ENCODE data around the gene PHF21B. TPM values are rescaled to one million over a fixed set of nuclear protein-coding genes. Genes with fewer than 3 reads are reported as not detected.

Gene PHF21B
- total RNA-seq, 1 experiment from 2014 or later, result 4.5 TPM

- DNase-seq (ENCODE audit: low read depth, low spot score), result no peak
- ChIA-PET CTCF (no interaction called here), POLR2A (no interaction called here)
- intact Hi-C loops (cut with micrococcal nuclease; ENCODE audit: unreplicated experiment) (no loop called here), in situ Hi-C loops (cut with HindIII; ENCODE audit: low pct_unique_long_range_greater_than_20kb, low sequenced_read_pairs) (no loop called here)
- TF ChIP-seq POLR2AphosphoS5 (IDR thresholded peaks at IDR 0.05; ENCODE audit: low read depth, low read length) (no peak), REST (IDR thresholded peaks at IDR 0.05; ENCODE audit: insufficient read depth in 1 of 2, low read depth in 2 of 2, low read length in 1 of 2) (no peak), SIN3A (IDR thresholded peaks at IDR 0.05; ENCODE audit: borderline replicate concordance, insufficient read depth, low read depth, low read length) (no peak), TCF7L2 (IDR thresholded peaks at IDR 0.05; ENCODE audit: low read depth, low read length) (no peak)
- TF ChIP-seq, protein P1, sequence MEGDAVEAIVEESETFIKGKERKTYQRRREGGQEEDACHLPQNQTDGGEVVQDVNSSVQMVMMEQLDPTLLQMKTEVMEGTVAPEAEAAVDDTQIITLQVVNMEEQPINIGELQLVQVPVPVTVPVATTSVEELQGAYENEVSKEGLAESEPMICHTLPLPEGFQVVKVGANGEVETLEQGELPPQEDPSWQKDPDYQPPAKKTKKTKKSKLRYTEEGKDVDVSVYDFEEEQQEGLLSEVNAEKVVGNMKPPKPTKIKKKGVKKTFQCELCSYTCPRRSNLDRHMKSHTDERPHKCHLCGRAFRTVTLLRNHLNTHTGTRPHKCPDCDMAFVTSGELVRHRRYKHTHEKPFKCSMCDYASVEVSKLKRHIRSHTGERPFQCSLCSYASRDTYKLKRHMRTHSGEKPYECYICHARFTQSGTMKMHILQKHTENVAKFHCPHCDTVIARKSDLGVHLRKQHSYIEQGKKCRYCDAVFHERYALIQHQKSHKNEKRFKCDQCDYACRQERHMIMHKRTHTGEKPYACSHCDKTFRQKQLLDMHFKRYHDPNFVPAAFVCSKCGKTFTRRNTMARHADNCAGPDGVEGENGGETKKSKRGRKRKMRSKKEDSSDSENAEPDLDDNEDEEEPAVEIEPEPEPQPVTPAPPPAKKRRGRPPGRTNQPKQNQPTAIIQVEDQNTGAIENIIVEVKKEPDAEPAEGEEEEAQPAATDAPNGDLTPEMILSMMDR (IDR thresholded peaks at IDR 0.05), result no peak
- Histone ChIP-seq H3K27ac (ENCODE audit: low read length) (no peak overlapping the region), H3K36me3 (ENCODE audit: control insufficient read depth, insufficient read depth, low read length) (no peaks in the 10 kb centered on the region), H3K9me3 (ENCODE audit: control insufficient read depth, insufficient read depth, low read depth, low read length) (no peaks in the 10 kb centered on the region), H3K4me1 (ENCODE audit: control insufficient read depth, insufficient read depth, low read length) (no peaks in the 10 kb centered on the region), H3K4me3 (ENCODE audit: low read depth in 2 of 2, low read length in 2 of 2) (no peak overlapping the region), H3K27me3 (ENCODE audit: control insufficient read depth, insufficient read depth, low read length) (no peaks in the 10 kb centered on the region)
- ATAC-seq, result no peak
- no TSS peak for BruUV-seq (replicated peaks)
Measured at GRCh38 chr22:44990328-44990727, 19.5 kb downstream of the PHF21B start.

DNA sequence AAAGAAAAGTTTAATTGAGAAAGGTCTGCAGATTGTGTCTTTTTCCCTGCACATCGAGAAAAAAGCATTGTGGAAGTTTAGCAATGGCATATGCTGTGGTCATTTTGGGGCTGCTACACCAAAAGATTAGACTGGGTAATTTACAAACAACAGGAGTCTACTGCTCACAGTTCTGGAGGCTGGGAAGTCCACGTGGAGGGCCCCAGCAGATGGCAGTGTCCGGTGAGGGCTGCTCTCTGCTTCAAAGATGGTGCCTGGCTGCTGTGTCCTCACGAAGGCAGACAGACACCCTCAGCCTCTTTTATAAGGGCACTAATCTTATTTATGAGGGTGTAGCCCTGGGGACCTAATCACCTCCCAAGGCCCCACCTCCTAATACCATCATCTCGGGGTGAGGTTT, 21.1 kb downstream of the PHF21B start:
- no peaks in the 10 kb centered on the region for H3K9me3 ChIP-seq (ENCODE audit: control insufficient read depth, insufficient read depth, low read depth, low read length)
- BruUV-seq (replicated peaks), result no TSS peak
- no peaks in the 10 kb centered on the region for H3K27me3 ChIP-seq (ENCODE audit: control insufficient read depth, insufficient read depth, low read length)
- intact Hi-C loops (cut with micrococcal nuclease; ENCODE audit: unreplicated experiment) (no loop called here), in situ Hi-C loops (cut with HindIII; ENCODE audit: low pct_unique_long_range_greater_than_20kb, low sequenced_read_pairs) (no loop called here)
- ChIA-PET POLR2A (no interaction called here), CTCF (no interaction called here)
- TF ChIP-seq POLR2AphosphoS5 (IDR thresholded peaks at IDR 0.05; ENCODE audit: low read depth, low read length) (no peak), TCF7L2 (IDR thresholded peaks at IDR 0.05; ENCODE audit: low read depth, low read length) (no peak), REST (IDR thresholded peaks at IDR 0.05; ENCODE audit: insufficient read depth in 1 of 2, low read depth in 2 of 2, low read length in 1 of 2) (no peak)
- TF ChIP-seq, protein P1 (IDR thresholded peaks at IDR 0.05), result no peak
- DNase-seq (ENCODE audit: low read depth, low spot score) (no peak), ATAC-seq (no peak)
- no peaks in the 10 kb centered on the region for H3K36me3 ChIP-seq (ENCODE audit: control insufficient read depth, insufficient read depth, low read length)
- H3K4me1 ChIP-seq (ENCODE audit: control insufficient read depth, insufficient read depth, low read length), result no peaks in the 10 kb centered on the region
- H3K4me3 ChIP-seq (ENCODE audit: low read depth in 2 of 2, low read length in 2 of 2), result no peak overlapping the region
- H3K27ac ChIP-seq (ENCODE audit: low read length), result no peak overlapping the region
